ENCODE data around the gene MTHFD2.

DNA sequence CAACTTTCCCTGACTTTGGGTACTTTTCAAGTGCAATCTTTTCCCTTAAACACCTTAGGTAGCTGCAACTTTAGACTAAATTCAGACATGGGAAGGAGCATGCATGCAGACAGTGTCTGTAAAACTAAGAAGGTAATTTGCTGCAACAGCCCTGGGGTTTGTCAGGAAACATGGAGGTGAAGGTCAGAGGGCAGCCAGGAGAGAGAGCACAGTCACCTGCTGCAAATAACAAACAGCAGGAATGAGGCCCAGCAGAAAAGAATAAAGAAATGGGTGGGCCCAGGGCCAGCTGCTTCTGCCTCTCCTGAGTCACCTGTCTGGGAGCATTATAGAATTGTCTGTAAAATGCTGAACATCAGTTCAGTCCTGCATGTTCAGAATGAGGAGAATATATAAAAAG is 35.2 kb downstream of the MTHFD2 start:
- TF ChIP-seq, protein P1, sequence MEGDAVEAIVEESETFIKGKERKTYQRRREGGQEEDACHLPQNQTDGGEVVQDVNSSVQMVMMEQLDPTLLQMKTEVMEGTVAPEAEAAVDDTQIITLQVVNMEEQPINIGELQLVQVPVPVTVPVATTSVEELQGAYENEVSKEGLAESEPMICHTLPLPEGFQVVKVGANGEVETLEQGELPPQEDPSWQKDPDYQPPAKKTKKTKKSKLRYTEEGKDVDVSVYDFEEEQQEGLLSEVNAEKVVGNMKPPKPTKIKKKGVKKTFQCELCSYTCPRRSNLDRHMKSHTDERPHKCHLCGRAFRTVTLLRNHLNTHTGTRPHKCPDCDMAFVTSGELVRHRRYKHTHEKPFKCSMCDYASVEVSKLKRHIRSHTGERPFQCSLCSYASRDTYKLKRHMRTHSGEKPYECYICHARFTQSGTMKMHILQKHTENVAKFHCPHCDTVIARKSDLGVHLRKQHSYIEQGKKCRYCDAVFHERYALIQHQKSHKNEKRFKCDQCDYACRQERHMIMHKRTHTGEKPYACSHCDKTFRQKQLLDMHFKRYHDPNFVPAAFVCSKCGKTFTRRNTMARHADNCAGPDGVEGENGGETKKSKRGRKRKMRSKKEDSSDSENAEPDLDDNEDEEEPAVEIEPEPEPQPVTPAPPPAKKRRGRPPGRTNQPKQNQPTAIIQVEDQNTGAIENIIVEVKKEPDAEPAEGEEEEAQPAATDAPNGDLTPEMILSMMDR (IDR thresholded peaks at IDR 0.05; ENCODE audit: low read length) = no peak
- TF ChIP-seq EZH2 (IDR thresholded peaks at IDR 0.05; ENCODE audit: borderline replicate concordance, low read length) = no peak
